Nephron progenitor cell (in vitro differentiated cells): ENCODE data around the gene SOS1.

Source experiments
- DNase-seq: peaks from one replicate; pipeline ENCODE4 v3.0.0; 2021
- H3K27ac Mint-ChIP-seq: 2 replicates; pipeline ENCODE4 v1.8.0; 2021; ENCODE audit warnings: mild to moderate bottlenecking, moderate library complexity, mixed read lengths
- H3K27me3 Mint-ChIP-seq: 2 replicates; pipeline ENCODE4 v1.8.0; 2021; ENCODE audit warnings: mild to moderate bottlenecking, low read depth, mixed read lengths; ENCODE audit not compliant: poor library complexity
- H3K36me3 Mint-ChIP-seq: 2 replicates; pipeline ENCODE4 v1.8.0; 2021; ENCODE audit warnings: low read depth, mixed read lengths
- H3K4me1 Mint-ChIP-seq: 2 replicates; pipeline ENCODE4 v1.8.0; 2021; ENCODE audit warnings: mixed read lengths
- H3K4me3 Mint-ChIP-seq: 2 replicates; pipeline ENCODE4 v1.8.0; 2021; ENCODE audit warnings: mild to moderate bottlenecking, moderate library complexity, mixed read lengths
- H3K9me3 Mint-ChIP-seq: 2 replicates; pipeline ENCODE4 v1.8.0; 2021; ENCODE audit warnings: mild to moderate bottlenecking, moderate library complexity, mixed read lengths
- TF ChIP-seq, protein P1 (sequence below): fragments of 200-600 bp; sonication (generic); IDR thresholded peaks from 2 replicates; pipeline ENCODE4 v1.5.0; 2021; ENCODE audit warnings: antibody characterized with exemption

SOS1 gene

DNA sequence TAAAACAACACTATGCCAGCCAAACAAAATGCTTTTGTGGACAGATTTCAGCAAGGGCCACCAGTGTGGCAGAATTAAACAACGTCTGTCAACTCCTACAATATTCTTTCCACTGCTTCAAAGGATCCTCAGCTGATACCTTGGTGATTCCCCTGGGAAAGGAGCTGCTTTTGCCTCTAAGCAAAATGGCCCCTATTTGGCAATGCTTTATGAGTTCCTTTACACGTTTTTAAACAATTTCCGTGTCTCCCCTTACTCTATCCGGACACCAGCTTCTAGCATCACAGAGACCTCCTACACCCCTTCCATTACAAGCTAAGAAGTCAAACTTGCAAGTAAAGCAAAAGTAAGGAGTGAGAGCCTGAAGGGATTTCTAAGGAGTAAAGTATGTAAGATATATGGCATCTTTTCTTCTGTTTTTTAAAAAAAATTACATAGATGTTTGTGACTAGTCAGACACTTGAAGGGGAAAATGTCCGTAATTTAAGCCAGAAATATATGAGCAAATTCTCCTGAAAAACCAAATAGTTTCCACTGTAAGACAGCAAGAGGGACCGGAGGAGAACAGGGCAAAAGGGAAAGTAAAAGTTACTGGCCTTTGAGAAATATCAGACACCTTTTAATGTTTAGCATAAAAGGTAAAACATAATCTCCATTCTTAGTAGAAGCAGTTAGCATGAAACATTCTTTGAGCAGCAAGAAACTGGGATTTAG, 1.9 kb downstream of the SOS1 start:
- Mint-ChIP-seq H3K4me3 (peak overlapping the region; percentile 90), H3K27ac (peak overlapping the region; percentile 99), H3K4me1 (peaks cover 50% of the 10 kb centered on the region), H3K9me3 (peaks cover 8% of the 10 kb centered on the region), H3K36me3 (peaks cover 28% of the 10 kb centered on the region), H3K27me3 (peaks cover 1% of the 10 kb centered on the region)
- TF ChIP-seq, protein P1, sequence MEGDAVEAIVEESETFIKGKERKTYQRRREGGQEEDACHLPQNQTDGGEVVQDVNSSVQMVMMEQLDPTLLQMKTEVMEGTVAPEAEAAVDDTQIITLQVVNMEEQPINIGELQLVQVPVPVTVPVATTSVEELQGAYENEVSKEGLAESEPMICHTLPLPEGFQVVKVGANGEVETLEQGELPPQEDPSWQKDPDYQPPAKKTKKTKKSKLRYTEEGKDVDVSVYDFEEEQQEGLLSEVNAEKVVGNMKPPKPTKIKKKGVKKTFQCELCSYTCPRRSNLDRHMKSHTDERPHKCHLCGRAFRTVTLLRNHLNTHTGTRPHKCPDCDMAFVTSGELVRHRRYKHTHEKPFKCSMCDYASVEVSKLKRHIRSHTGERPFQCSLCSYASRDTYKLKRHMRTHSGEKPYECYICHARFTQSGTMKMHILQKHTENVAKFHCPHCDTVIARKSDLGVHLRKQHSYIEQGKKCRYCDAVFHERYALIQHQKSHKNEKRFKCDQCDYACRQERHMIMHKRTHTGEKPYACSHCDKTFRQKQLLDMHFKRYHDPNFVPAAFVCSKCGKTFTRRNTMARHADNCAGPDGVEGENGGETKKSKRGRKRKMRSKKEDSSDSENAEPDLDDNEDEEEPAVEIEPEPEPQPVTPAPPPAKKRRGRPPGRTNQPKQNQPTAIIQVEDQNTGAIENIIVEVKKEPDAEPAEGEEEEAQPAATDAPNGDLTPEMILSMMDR: no peak
- no peak for DNase-seq

DNA sequence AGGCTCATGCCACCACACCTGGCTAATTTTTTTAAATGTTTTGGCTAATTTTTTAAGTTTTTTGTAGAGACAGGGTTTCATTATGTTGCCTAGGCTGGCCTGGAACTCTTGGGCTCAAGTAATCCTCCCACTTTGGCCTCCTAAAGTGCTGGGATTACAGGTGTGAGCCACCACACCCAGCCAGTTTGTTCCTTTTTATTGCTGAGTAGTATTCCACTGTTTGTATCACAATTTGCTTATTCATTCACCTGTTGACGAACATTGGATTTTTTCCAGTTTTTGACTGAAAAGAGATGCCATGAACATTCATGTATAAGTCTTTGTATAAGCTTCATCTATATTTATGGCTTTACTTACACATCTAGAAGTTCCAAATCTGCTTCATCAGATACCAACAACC, 5.3 kb downstream of the SOS1 start:
- DNase-seq: no peak
- Mint-ChIP-seq H3K4me3 (no peak overlapping the region), H3K9me3 (peaks cover 8% of the 10 kb centered on the region), H3K27me3 (peaks cover 4% of the 10 kb centered on the region), H3K4me1 (peaks cover 25% of the 10 kb centered on the region), H3K36me3 (peaks cover 52% of the 10 kb centered on the region), H3K27ac (no peak overlapping the region)
- TF ChIP-seq, protein P1: no peak

DNA sequence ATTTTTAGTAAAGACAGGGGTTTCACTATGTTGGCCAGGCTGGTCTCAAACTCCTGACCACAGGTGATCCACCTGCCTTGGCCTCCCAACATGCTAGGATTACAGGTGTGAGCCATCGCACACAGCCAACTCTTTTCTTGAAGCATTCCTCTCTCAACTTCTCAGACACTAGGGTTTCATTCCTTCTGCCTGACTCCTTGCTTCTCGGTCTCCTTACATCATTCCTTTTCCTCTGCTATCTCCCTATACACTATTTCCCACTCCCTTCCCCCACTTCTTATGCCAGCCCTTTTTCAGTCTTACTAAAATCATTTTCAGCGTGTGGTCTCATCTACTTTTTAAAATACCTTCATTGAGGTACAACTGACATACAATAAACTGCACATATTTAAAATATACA, 6.1 kb downstream of the SOS1 start:
- H3K27ac Mint-ChIP-seq: no peak overlapping the region
- H3K4me3 Mint-ChIP-seq: no peak overlapping the region
- peaks cover 8% of the 10 kb centered on the region for H3K9me3 Mint-ChIP-seq
- H3K4me1 Mint-ChIP-seq: peaks cover 26% of the 10 kb centered on the region
- H3K36me3 Mint-ChIP-seq: peaks cover 52% of the 10 kb centered on the region
- DNase-seq: no peak
- TF ChIP-seq, protein P1: no peak
- peaks cover 4% of the 10 kb centered on the region for H3K27me3 Mint-ChIP-seq

DNA sequence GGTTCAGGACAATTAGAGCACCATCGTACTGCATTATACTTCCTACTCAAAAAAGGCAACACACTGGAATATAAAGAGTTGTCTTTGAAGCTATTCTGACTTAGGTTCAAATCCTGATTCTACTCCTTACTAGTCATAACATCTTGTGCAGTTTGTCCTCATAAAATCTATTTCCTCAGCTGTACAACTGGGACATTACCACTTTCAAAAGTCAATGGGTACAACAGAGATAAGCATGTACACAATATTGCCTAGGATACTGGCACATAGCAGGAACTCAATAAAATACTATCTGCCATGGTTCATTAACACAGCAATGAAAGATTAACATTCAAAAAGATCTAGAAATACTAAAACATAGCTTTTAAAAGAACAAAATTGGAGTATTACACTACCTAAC, 11.3 kb downstream of the SOS1 start:
- Mint-ChIP-seq H3K27me3 (peaks cover 4% of the 10 kb centered on the region), H3K36me3 (peaks cover 37% of the 10 kb centered on the region), H3K27ac (peak overlapping the region; percentile 33), H3K4me3 (no peak overlapping the region), H3K4me1 (peaks cover 29% of the 10 kb centered on the region), H3K9me3 (no peaks in the 10 kb centered on the region)
- TF ChIP-seq, protein P1: no peak
- no peak for DNase-seq

DNA sequence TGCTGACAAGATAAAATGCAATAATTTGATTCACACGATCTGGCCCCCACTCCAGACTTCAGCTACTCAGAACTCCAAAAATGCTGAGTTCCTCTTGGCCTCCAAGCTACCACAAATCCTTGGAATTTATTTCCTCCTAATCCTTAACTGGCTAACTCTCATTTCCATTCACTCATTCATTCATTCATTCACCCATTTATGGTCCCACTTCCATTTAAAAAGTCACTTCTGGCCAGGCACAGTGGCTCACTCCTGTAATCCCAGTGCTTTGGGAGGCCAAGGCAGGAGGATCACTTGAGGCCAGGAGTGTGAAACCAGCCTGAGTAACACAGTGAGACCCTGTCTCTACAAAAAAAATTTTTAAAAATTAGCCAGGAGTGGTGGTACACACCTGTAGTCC, 12.5 kb downstream of the SOS1 start:
- Mint-ChIP-seq H3K36me3 (peaks cover 40% of the 10 kb centered on the region), H3K4me3 (no peak overlapping the region), H3K27me3 (no peaks in the 10 kb centered on the region), H3K27ac (peak overlapping the region; percentile 47), H3K9me3 (no peaks in the 10 kb centered on the region), H3K4me1 (peaks cover 29% of the 10 kb centered on the region)
- TF ChIP-seq, protein P1: no peak
- DNase-seq: no peak

DNA sequence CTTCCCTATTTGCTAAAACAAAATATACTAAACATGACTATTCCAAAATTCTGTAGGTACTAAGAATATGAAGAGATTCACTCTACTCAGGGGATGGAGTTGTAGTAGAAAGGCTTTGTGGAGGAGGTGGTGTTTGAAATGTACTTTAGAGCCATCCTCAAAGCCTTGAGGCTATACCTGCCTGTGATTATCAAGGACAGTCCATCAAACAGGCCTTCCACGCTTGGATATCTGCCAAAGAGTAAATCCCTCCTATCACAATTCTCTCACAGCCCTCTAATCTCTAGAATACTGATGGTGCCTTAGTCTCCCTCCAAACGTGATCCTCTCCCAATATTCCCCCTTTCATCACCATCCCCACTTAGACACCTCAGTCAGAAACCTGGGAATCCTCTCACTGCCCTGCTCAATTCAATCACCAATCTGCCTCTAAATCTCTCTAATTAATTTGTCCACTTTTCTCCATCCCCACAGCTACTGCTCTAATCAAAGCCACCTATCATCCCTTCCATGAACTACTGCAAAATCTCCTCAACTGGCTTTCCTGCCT, 13.1 kb downstream of the SOS1 start:
- H3K4me1 Mint-ChIP-seq: peaks cover 29% of the 10 kb centered on the region
- H3K27me3 Mint-ChIP-seq: no peaks in the 10 kb centered on the region
- peaks cover 42% of the 10 kb centered on the region for H3K36me3 Mint-ChIP-seq
- H3K4me3 Mint-ChIP-seq: no peak overlapping the region
- no peaks in the 10 kb centered on the region for H3K9me3 Mint-ChIP-seq
- TF ChIP-seq, protein P1: no peak
- no peak for DNase-seq
- peak overlapping the region; percentile 74 for H3K27ac Mint-ChIP-seq
